IMR-90 (cell line): ENCODE data around the gene ITGB1BP1. TPM values are rescaled to one million over a fixed set of nuclear protein-coding genes. Genes with fewer than 3 reads are reported as not detected.

ENCODE experiments used
- ATAC-seq: fragments of 200-7000 bp; cut with Tn5 transposase; 2 replicates; pipeline ENCODE4 v1.9.1; 2020; ENCODE audit warnings: low read depth, mild to moderate bottlenecking, moderate library complexity
- BruUV-seq: library from RNA; stranded (reverse); fragments of 400-500 nt; replicated peaks from 2 replicates; lab custom pipeline; 2021; lab: Mats Ljungman, UMichigan
- CTCF ChIA-PET: fragments of 300-600 bp; formaldehyde crosslinking; extraction: SDS; loops from one replicate; lab custom pipeline; 2021; ENCODE audit warnings: antibody characterized with exemption; lab: Yijun Ruan, JAX
- POLR2A ChIA-PET: fragments of 300-600 bp; sonication (Branson Sonifier 250); formaldehyde crosslinking; loops from one replicate; lab custom pipeline; 2022; ENCODE audit warnings: antibody characterized with exemption; ENCODE audit not compliant: unreplicated experiment; lab: Charles Lee
- DNase-seq: peaks from one replicate; pipeline ENCODE4 v3.0.0; 2013
- H2AFZ ChIP-seq: replicated peaks from 2 replicates; pipeline ENCODE3; 2013; ENCODE audit warnings: low read length, mild to moderate bottlenecking; ENCODE audit not compliant: poor library complexity
- H2AK5ac ChIP-seq: 2 replicates; pipeline ENCODE4 v1.6.1; 2013; ENCODE audit warnings: low read depth, low read length, inconsistent platforms
- H2AK9ac ChIP-seq: replicated peaks from 2 replicates; pipeline ENCODE3; 2013; ENCODE audit warnings: mild to moderate bottlenecking, low read depth, low read length, moderate library complexity; ENCODE audit not compliant: poor library complexity
- H2BK120ac ChIP-seq: 2 replicates; pipeline ENCODE4 v1.6.1; 2013; ENCODE audit warnings: low read depth, low read length, inconsistent platforms
- H2BK15ac ChIP-seq: 3 replicates; pipeline ENCODE4 v1.6.1; 2013; ENCODE audit warnings: low read depth, low read length, inconsistent platforms
- H2BK20ac ChIP-seq: 2 replicates; pipeline ENCODE4 v1.6.1; 2013; ENCODE audit warnings: low read depth, mild to moderate bottlenecking, inconsistent platforms, low read length, moderate library complexity
- H2BK5ac ChIP-seq: 2 replicates; pipeline ENCODE4 v1.6.1; 2013; ENCODE audit warnings: mild to moderate bottlenecking, low read depth, low read length, inconsistent platforms; ENCODE audit not compliant: poor library complexity, severe bottlenecking
- H3K14ac ChIP-seq: replicated peaks from 2 replicates; pipeline ENCODE4 v1.6.1; 2013; ENCODE audit warnings: low read depth, low read length, inconsistent platforms
- H3K18ac ChIP-seq: 2 replicates; pipeline ENCODE4 v1.6.1; 2013; ENCODE audit warnings: low read depth, low read length, control low read depth
- H3K23ac ChIP-seq: 2 replicates; pipeline ENCODE4 v1.6.1; 2013; ENCODE audit warnings: low read depth, low read length, inconsistent platforms
- H3K27ac ChIP-seq: 2 replicates; pipeline ENCODE4 v1.5.1; 2013; ENCODE audit warnings: mild to moderate bottlenecking, control low read depth, low read length; ENCODE audit not compliant: insufficient read depth
- H3K27me3 ChIP-seq: 2 replicates; pipeline ENCODE4 v1.6.1; 2013; ENCODE audit warnings: low read length; ENCODE audit not compliant: control insufficient read depth, insufficient read depth
- H3K36me3 ChIP-seq: 2 replicates; pipeline ENCODE4 v1.6.1; 2013; ENCODE audit warnings: low read length, mixed read lengths; ENCODE audit not compliant: control insufficient read depth, insufficient read depth
- H3K4ac ChIP-seq: 2 replicates; pipeline ENCODE4 v1.6.1; 2013; ENCODE audit warnings: low read depth, low read length, inconsistent platforms
- H3K4me1 ChIP-seq: 2 replicates; pipeline ENCODE4 v1.6.1; 2013; ENCODE audit warnings: low read length, mixed read lengths; ENCODE audit not compliant: control insufficient read depth, insufficient read depth
- H3K4me2 ChIP-seq: 2 replicates; pipeline ENCODE4 v1.6.1; 2013; ENCODE audit warnings: low read depth, mild to moderate bottlenecking, control low read depth, low read length, moderate library complexity
- H3K4me3 ChIP-seq: 2 replicates; pipeline ENCODE4 v1.5.1; 2013; ENCODE audit warnings: low read depth, mild to moderate bottlenecking, control low read depth, low read length, moderate library complexity; ENCODE audit not compliant: insufficient read depth
- H3K56ac ChIP-seq: 2 replicates; pipeline ENCODE4 v1.6.1; 2013; ENCODE audit warnings: low read length, inconsistent platforms; ENCODE audit not compliant: insufficient read depth; ENCODE audit errors: extremely low read depth
- H3K79me1 ChIP-seq, 2 experiments: 2 replicates each; pipeline ENCODE4 v1.6.1; 2013; ENCODE audit warnings: low read length in 2 of 2, inconsistent platforms in 1 of 2, low read depth in 1 of 2
- H3K9ac ChIP-seq: 2 replicates; pipeline ENCODE4 v1.6.1; 2013; ENCODE audit warnings: low read depth, low read length, control low read depth
- H3K9me1 ChIP-seq: 2 replicates; pipeline ENCODE4 v1.6.1; 2013; ENCODE audit warnings: low read length, inconsistent platforms; ENCODE audit not compliant: insufficient read depth
- H3K9me3 ChIP-seq: 2 replicates; pipeline ENCODE4 v1.6.1; 2013; ENCODE audit warnings: low read length; ENCODE audit not compliant: control insufficient read depth, insufficient read depth
- H4K20me1 ChIP-seq: 2 replicates; pipeline ENCODE4 v1.6.1; 2013; ENCODE audit warnings: low read length, inconsistent platforms; ENCODE audit not compliant: insufficient read depth
- H4K5ac ChIP-seq: 2 replicates; pipeline ENCODE4 v1.6.1; 2013; ENCODE audit warnings: mild to moderate bottlenecking, low read depth, low read length, control low read depth
- H4K8ac ChIP-seq, 2 experiments: 2 replicates each; pipeline ENCODE4 v1.6.1; 2013; ENCODE audit warnings: low read depth in 2 of 2, low read length in 2 of 2, control low read depth in 1 of 2, inconsistent platforms in 1 of 2
- H4K91ac ChIP-seq: 2 replicates; pipeline ENCODE4 v1.6.1; 2013; ENCODE audit warnings: low read depth, low read length, inconsistent platforms; ENCODE audit not compliant: insufficient read depth
- BHLHE40 ChIP-seq: fragments of 150-350 bp; IDR thresholded peaks from 2 replicates; pipeline ENCODE4 v1.6.1; 2016; ENCODE audit warnings: mild to moderate bottlenecking, low read depth, low read length
- MAFK ChIP-seq: IDR thresholded peaks from 2 replicates; pipeline ENCODE4 v1.6.1; 2012; ENCODE audit warnings: low read depth, low read length, improper control_type of control experiment
- MXI1 ChIP-seq: IDR thresholded peaks from 2 replicates; pipeline ENCODE4 v1.6.1; 2012; ENCODE audit warnings: low read depth, mild to moderate bottlenecking, low read length, moderate library complexity, borderline replicate concordance
- NFE2L2 ChIP-seq: fragments of 150-350 bp; IDR thresholded peaks from 2 replicates; pipeline ENCODE4 v1.6.1; 2016; ENCODE audit warnings: low read depth, mild to moderate bottlenecking, low read length
- WGBS, 2 experiments: methylation state at CpG; one replicate each; pipeline versions ENCODE4 v1.1.5 to v1.1.7; 2013; ENCODE audit warnings: missing lambda C conversion rate in 2 of 2; ENCODE audit not compliant: insufficient read length in 1 of 2; ENCODE audit errors: extremely low coverage in 2 of 2; 5-methylcytosine and 5-hydroxymethylcytosine counted together
- dilution Hi-C: fragments of 300-500 bp; cut with HindIII; formaldehyde crosslinking; loops from one replicate; pipeline ENCODE4 v1.14.3; 2018; ENCODE audit warnings: low sequenced_read_pairs; ENCODE audit not compliant: unreplicated experiment
- in situ Hi-C: fragments of 300-500 bp; cut with MboI; formaldehyde crosslinking; loops from 3 replicates; pipeline ENCODE4 v1.14.3; 2019; ENCODE audit warnings: low sequenced_read_pairs, inconsistent platforms, mixed read lengths
- intact Hi-C: fragments of 100-400 bp; cut with micrococcal nuclease; formaldehyde crosslinking; loops from 2 replicates; pipeline ENCODE4 v1.10.0; 2022
- polyA plus RNA-seq, 3 experiments: library from polyadenylated mRNA; depleted of rRNA; stranded (reverse); fragments of >200 nt; gene quantifications; 2 replicates each; pipeline ENCODE4 v1.2.3, GENCODE V29; 2012; ENCODE audit warnings: low replicate concordance in 1 of 3
- total RNA-seq: library from RNA; depleted of rRNA; stranded (reverse); fragments of >200 nt; gene quantifications from 2 replicates; pipeline ENCODE4 v1.2.3, GENCODE V29; 2012

ITGB1BP1 gene
- total and polyA plus RNA-seq, 2 of the 4 experiments (the other 2 are of a cell fraction): 48.6 to 88.1 TPM

DNA sequence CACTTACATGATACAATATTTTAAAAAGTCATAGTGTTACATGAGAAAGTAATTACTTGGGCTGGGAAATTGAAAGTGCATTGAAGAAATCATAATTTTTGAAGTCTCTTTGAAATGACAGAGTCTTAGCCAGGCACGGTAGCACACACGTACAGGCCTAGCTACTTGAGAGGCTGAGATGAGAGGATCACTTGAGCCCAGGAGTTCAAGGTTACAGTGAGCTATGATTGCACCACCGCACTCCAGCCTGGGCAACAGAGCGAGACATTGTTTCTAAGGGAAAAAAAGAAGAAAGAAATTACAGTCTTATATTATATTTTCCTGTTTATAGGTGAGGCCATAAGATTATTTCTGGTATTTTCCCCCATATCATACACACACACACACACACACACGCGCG lies 41.8 kb upstream of the ITGB1BP1 start:
- no peak overlapping the region for H3K18ac ChIP-seq
- 100% methylated on average over 1 of the region's 7 CpGs; no CpG with 5 or more reads in 1 of the 2 experiments for WGBS, 2 experiments

More for the DNA sequence above, 41.8 kb upstream of the ITGB1BP1 start:
- Histone ChIP-seq H3K4me3 (no peak overlapping the region), H2AK9ac (no peak overlapping the region), H3K79me1 (peaks cover 7 to 22% of the 10 kb centered on the region in 2 experiments; a peak in 3 of 4 replicates), H2BK15ac (no peak overlapping the region), H3K14ac (no peak overlapping the region), H4K91ac (no peak overlapping the region), H3K56ac (no peak overlapping the region), H4K8ac (no peak overlapping the region), H2BK5ac (no peak overlapping the region), H2BK120ac (no peak overlapping the region), H3K9me3 (no peaks in the 10 kb centered on the region), H3K27ac (no peak overlapping the region), H3K9ac (no peak overlapping the region), H3K4me2 (no peak overlapping the region), H3K4me1 (peaks cover 5% of the 10 kb centered on the region; the same call in 1 of the 2 replicates), H4K20me1 (no peaks in the 10 kb centered on the region), H3K23ac (no peak overlapping the region), H3K4ac (no peak overlapping the region), H2AFZ (no peak overlapping the region), H3K9me1 (peaks cover 10% of the 10 kb centered on the region), H2BK20ac (no peak overlapping the region), H2AK5ac (no peak overlapping the region), H4K5ac (no peak overlapping the region), H3K36me3 (peaks cover 15% of the 10 kb centered on the region), H3K27me3 (no peaks in the 10 kb centered on the region)
- ATAC-seq (no peak), DNase-seq (no peak)
- BruUV-seq: no TSS peak
- no peak for TF ChIP-seq MAFK
- no peak for TF ChIP-seq MXI1
- TF ChIP-seq BHLHE40: no peak
- no peak for TF ChIP-seq NFE2L2
- ChIA-PET CTCF (no interaction called here), POLR2A (no interaction called here)
- intact Hi-C loops (no loop called here), dilution Hi-C loops (no loop called here), in situ Hi-C loops (no loop called here)
